IPS-18c (cell line): Measurements from ENCODE around the gene YARS2.

ENCODE experiments used
- H3K4me3 ChIP-seq: 2 replicates; pipeline ENCODE4 v1.7.0; 2013; ENCODE audit warnings: low read depth, mild to moderate bottlenecking, low read length, moderate library complexity; ENCODE audit not compliant: insufficient read depth
- H3K9me3 ChIP-seq: one replicate; pipeline ENCODE4 v1.6.1; 2013; ENCODE audit warnings: mild to moderate bottlenecking, low read length, moderate library complexity; ENCODE audit not compliant: control insufficient read depth, insufficient read depth

Gene YARS2

GRCh38 chr12:32755654-32756475 lies at the start of gene YARS2:
Gene YARS2, minus strand, starts transcription at chr12:32755897. Its CDS starts 23 bp downstream, at chr12:32755874.
- H3K9me3 ChIP-seq: no peaks in the 10 kb centered on the region
- H3K4me3 ChIP-seq: peak within 1 kb of the TSS; percentile 97

- Histone ChIP-seq H3K9me3 (peaks cover 2% of the 10 kb centered on the region), H3K4me3 (no peak overlapping the region)
Observed at GRCh38 chr12:32804301-32804700, 48.6 kb upstream of the YARS2 start.

GRCh38 chr12:32801269-32801980 lies 45.7 kb upstream of the YARS2 start:
- Histone ChIP-seq H3K4me3 (no peak overlapping the region), H3K9me3 (no peaks in the 10 kb centered on the region)

GRCh38 chr12:32794281-32794680 lies 38.6 kb upstream of the YARS2 start:
- no peaks in the 10 kb centered on the region for H3K9me3 ChIP-seq
- no peak overlapping the region for H3K4me3 ChIP-seq

- H3K4me3 ChIP-seq: no peak overlapping the region
Observed at GRCh38 chr12:32789916-32790315, 34.2 kb upstream of the YARS2 start.

GRCh38 chr12:32789446-32789845 lies 33.7 kb upstream of the YARS2 start:
- Histone ChIP-seq H3K9me3 (no peaks in the 10 kb centered on the region), H3K4me3 (no peak overlapping the region)

More at GRCh38 chr12:32789916-32790315, 34.2 kb upstream of the YARS2 start:
- H3K9me3 ChIP-seq: no peaks in the 10 kb centered on the region

- Histone ChIP-seq H3K4me3 (no peak overlapping the region), H3K9me3 (no peaks in the 10 kb centered on the region)
Observed at GRCh38 chr12:32788405-32788804, 32.7 kb upstream of the YARS2 start.

- Histone ChIP-seq H3K9me3 (no peaks in the 10 kb centered on the region), H3K4me3 (no peak overlapping the region)
Observed at GRCh38 chr12:32785557-32785956, 29.9 kb upstream of the YARS2 start.

- Histone ChIP-seq H3K4me3 (no peak overlapping the region), H3K9me3 (no peaks in the 10 kb centered on the region)
Observed at GRCh38 chr12:32783029-32783428, 27.3 kb upstream of the YARS2 start.

- Histone ChIP-seq H3K9me3 (no peaks in the 10 kb centered on the region), H3K4me3 (no peak overlapping the region)
Observed at GRCh38 chr12:32780071-32780470, 24.4 kb upstream of the YARS2 start.

GRCh38 chr12:32777691-32778175 lies 22.0 kb upstream of the YARS2 start:
- Histone ChIP-seq H3K4me3 (no peak overlapping the region), H3K9me3 (no peaks in the 10 kb centered on the region)

- Histone ChIP-seq H3K9me3 (no peaks in the 10 kb centered on the region), H3K4me3 (no peak overlapping the region)
Observed at GRCh38 chr12:32777159-32777558, 21.5 kb upstream of the YARS2 start.

- Histone ChIP-seq H3K9me3 (no peaks in the 10 kb centered on the region), H3K4me3 (no peak overlapping the region)
Observed at GRCh38 chr12:32776258-32776657, 20.6 kb upstream of the YARS2 start.

- no peak overlapping the region for H3K4me3 ChIP-seq
- H3K9me3 ChIP-seq: no peaks in the 10 kb centered on the region
Observed at GRCh38 chr12:32773691-32774090, 18.0 kb upstream of the YARS2 start.

- Histone ChIP-seq H3K9me3 (no peaks in the 10 kb centered on the region), H3K4me3 (no peak overlapping the region)
Observed at GRCh38 chr12:32770141-32770540, 14.4 kb upstream of the YARS2 start.

GRCh38 chr12:32768518-32768917 lies 12.8 kb upstream of the YARS2 start:
- H3K9me3 ChIP-seq: no peaks in the 10 kb centered on the region
- H3K4me3 ChIP-seq: no peak overlapping the region

GRCh38 chr12:32765906-32766305 lies 10.2 kb upstream of the YARS2 start:
- no peaks in the 10 kb centered on the region for H3K9me3 ChIP-seq

GRCh38 chr12:32761716-32762115 lies 6.0 kb upstream of the YARS2 start:
- H3K9me3 ChIP-seq: no peaks in the 10 kb centered on the region

More at GRCh38 chr12:32765906-32766305, 10.2 kb upstream of the YARS2 start:
- H3K4me3 ChIP-seq: no peak overlapping the region

More at GRCh38 chr12:32761716-32762115, 6.0 kb upstream of the YARS2 start:
- no peak overlapping the region for H3K4me3 ChIP-seq
